Panc1 (cell line): ENCODE measurements around the gene NT5C1B.

ENCODE experiments used
- CTCF ChIP-seq: fragments of 450-650 bp; IDR thresholded peaks from 2 replicates; pipeline ENCODE4 v1.5.1; 2017; ENCODE audit warnings: mild to moderate bottlenecking
- POLR2AphosphoS5 ChIP-seq: IDR thresholded peaks from 2 replicates; pipeline ENCODE4 v1.6.1; 2012; ENCODE audit warnings: mild to moderate bottlenecking, low read depth, low read length, moderate library complexity
- SIN3A ChIP-seq: IDR thresholded peaks from 2 replicates; pipeline ENCODE4 v1.6.1; 2012; ENCODE audit warnings: low read depth, mild to moderate bottlenecking, low read length, moderate library complexity, borderline replicate concordance; ENCODE audit not compliant: insufficient read depth

DNA sequence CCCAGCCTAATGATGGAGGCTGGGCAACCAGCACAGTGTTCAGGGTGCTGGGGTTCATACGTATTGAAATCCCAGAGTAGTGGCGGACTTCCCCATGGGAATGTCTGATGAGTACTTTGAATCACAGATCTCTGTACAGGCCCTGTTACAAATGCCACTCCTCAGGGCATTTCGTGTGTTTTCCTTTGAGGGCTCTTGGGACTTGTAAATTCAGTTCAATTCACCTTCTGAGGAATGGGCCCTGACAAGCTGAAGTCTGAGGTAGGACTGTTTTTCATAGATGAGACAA, 28.6 kb downstream of the NT5C1B start:
- TF ChIP-seq CTCF (no peak), POLR2AphosphoS5 (peak; percentile 10; the same call in 1 of the 2 replicates), SIN3A (no peak)
